Peyer's patch (tissue), 4 donors: Measurements from ENCODE around the gene DUS3L.

Experiments used
- CTCF ChIP-seq, 6 experiments: fragments of 450-650 bp in 4 of 6; fragments of 200-600 bp in 2 of 6; sonication (generic) in 1 of 6; IDR thresholded peaks; one replicate each; pipeline ENCODE4 v1.5.1; 2017 to 2019; ENCODE audit warnings: antibody characterized with exemption in 6 of 6, mild to moderate bottlenecking in 3 of 6, moderate library complexity in 1 of 6
- POLR2A ChIP-seq, 2 donors: fragments of 450-650 bp; IDR thresholded peaks; one replicate each; pipeline ENCODE4 v1.5.1; 2017; ENCODE audit warnings: antibody characterized with exemption in 2 of 2, mild to moderate bottlenecking in 2 of 2, moderate library complexity in 2 of 2

GRCh38 chr19:5789886-5790558 is 941 bp downstream of the DUS3L start:
- TF ChIP-seq CTCF (IDR thresholded peaks at IDR 0.05) (no peak), POLR2A (IDR thresholded peaks at IDR 0.05) (no peak)
